Esophagus muscularis mucosa (tissue), 3 donors: ENCODE results near the gene IGF2BP3.

ENCODE experiments used
- CTCF ChIP-seq, 3 experiments: fragments of 200-600 bp in 2 of 3; fragments of 450-650 bp in 1 of 3; sonication (generic) in 2 of 3; IDR thresholded peaks; one replicate each; pipeline ENCODE4 v1.5.1; 2017 to 2019; ENCODE audit warnings: antibody characterized with exemption in 3 of 3, mild to moderate bottlenecking in 2 of 3, moderate library complexity in 1 of 3
- POLR2A ChIP-seq: fragments of 450-650 bp; IDR thresholded peaks from one replicate; pipeline ENCODE4 v1.6.1; 2017; ENCODE audit warnings: antibody characterized with exemption, moderate library complexity, mild to moderate bottlenecking, low read depth

DNA sequence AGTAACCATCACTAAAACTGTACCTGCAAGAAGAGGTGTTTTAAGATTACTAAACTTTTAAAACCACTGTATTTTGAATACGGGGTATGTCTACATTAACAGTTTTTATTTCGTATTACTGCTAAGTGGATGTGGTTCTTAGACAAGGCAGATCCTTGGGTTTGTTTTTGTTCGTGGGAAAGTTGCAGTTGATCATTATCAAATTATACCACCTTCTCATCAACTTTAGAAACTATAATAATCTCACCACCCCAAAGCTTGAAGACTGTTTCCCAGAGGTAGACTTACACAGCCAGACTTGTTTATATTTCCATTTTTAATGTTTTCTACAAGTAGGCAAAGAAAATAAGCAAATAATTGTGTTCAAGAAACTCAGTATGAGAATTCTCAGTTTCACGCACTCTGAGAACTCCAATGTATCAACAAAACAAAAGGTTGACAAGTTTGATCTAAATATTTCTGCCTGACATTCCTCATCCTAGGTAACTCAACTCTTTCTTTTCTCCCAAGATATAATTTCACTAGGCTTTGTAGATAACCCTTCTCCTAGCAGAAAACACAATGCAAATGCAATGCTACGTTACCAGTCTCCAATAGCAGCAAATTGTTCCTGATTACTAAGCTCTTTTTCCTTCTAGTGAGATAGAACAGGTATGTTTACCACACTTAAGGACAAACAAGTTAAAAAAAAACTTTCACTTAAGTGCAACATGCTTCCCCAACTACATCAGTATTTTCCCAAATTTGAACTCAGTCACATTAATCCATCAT, 36.0 kb downstream of the IGF2BP3 start:
- TF ChIP-seq CTCF (IDR thresholded peaks at IDR 0.05) (no peak), POLR2A (no peak)
